Neuronal stem cell (in vitro differentiated cells): Measurements from ENCODE around the gene WTIP.

Experiments
- DNase-seq: peaks from one replicate; pipeline ENCODE4 v3.0.0-alpha.2; 2013; ENCODE audit warnings: low spot score
- H2AFZ ChIP-seq: one replicate; pipeline ENCODE4 v1.6.1; 2013; ENCODE audit warnings: mild to moderate bottlenecking, low read length, inconsistent platforms
- H2AK5ac ChIP-seq: 2 replicates; pipeline ENCODE4 v1.6.1; 2013; ENCODE audit warnings: low read depth, mild to moderate bottlenecking, inconsistent platforms, low read length, moderate library complexity, mixed read lengths
- H2BK120ac ChIP-seq: 2 replicates; pipeline ENCODE4 v1.6.1; 2013; ENCODE audit warnings: low read depth, mild to moderate bottlenecking, inconsistent platforms, low read length, moderate library complexity, mixed read lengths
- H2BK12ac ChIP-seq: one replicate; pipeline ENCODE4 v1.6.1; 2013; ENCODE audit warnings: low read length, inconsistent platforms
- H2BK15ac ChIP-seq: 2 replicates; pipeline ENCODE4 v1.6.1; 2013; ENCODE audit warnings: mild to moderate bottlenecking, low read length, inconsistent platforms, mixed read lengths
- H2BK5ac ChIP-seq: one replicate; pipeline ENCODE4 v1.6.1; 2013; ENCODE audit warnings: inconsistent platforms, mild to moderate bottlenecking, low read length, moderate library complexity
- H3K14ac ChIP-seq: one replicate; pipeline ENCODE4 v1.6.1; 2013; ENCODE audit warnings: low read length, inconsistent platforms
- H3K18ac ChIP-seq: 2 replicates; pipeline ENCODE4 v1.6.1; 2013; ENCODE audit warnings: low read length, inconsistent platforms
- H3K23ac ChIP-seq: 2 replicates; pipeline ENCODE4 v1.6.1; 2013; ENCODE audit warnings: low read depth, mild to moderate bottlenecking, mixed read lengths, low read length, inconsistent platforms; ENCODE audit not compliant: poor library complexity
- H3K27ac ChIP-seq: replicated peaks from 3 replicates; pipeline ENCODE4 v1.5.1; 2013; ENCODE audit warnings: low read length, inconsistent platforms
- H3K27me3 ChIP-seq, 3 experiments: 2 replicates each; pipeline ENCODE4 v1.6.1; 2013; ENCODE audit warnings: low read length in 3 of 3, mild to moderate bottlenecking in 2 of 3, inconsistent platforms in 1 of 3, low read depth in 1 of 3, mixed read lengths in 1 of 3, moderate library complexity in 1 of 3; ENCODE audit not compliant: control insufficient read depth in 3 of 3, insufficient read depth in 3 of 3
- H3K36me3 ChIP-seq, 2 donors: replicated peaks in 1 of 2; 2 replicates each; pipeline ENCODE4 v1.6.1; 2013; ENCODE audit warnings: low read length in 2 of 2; ENCODE audit not compliant: control insufficient read depth in 2 of 2, insufficient read depth in 2 of 2
- H3K4ac ChIP-seq: 2 replicates; pipeline ENCODE4 v1.6.1; 2013; ENCODE audit warnings: inconsistent platforms, mild to moderate bottlenecking, low read length, moderate library complexity
- H3K4me1 ChIP-seq, 2 donors: 1 replicate in 1 of 2; 2 replicates in 1 of 2; pipeline ENCODE4 v1.6.1; 2013; ENCODE audit warnings: low read length in 2 of 2, low read depth in 1 of 2; ENCODE audit not compliant: control insufficient read depth in 2 of 2, insufficient read depth in 1 of 2
- H3K4me2 ChIP-seq: one replicate; pipeline ENCODE4 v1.6.1; 2013; ENCODE audit warnings: mild to moderate bottlenecking, low read length, inconsistent platforms; ENCODE audit not compliant: insufficient read depth, poor library complexity, severe bottlenecking
- H3K4me3 ChIP-seq, 2 donors: 2 replicates each; pipeline ENCODE4 v1.5.1; 2013; ENCODE audit warnings: low read length in 2 of 2, mild to moderate bottlenecking in 2 of 2, inconsistent platforms in 1 of 2, moderate library complexity in 1 of 2
- H3K79me1 ChIP-seq: one replicate; pipeline ENCODE4 v1.6.1; 2013; ENCODE audit warnings: low read depth, mild to moderate bottlenecking, inconsistent platforms, low read length, moderate library complexity
- H3K9ac ChIP-seq: one replicate; pipeline ENCODE4 v1.6.1; 2013; ENCODE audit warnings: mild to moderate bottlenecking, low read depth, low read length, inconsistent platforms; ENCODE audit not compliant: poor library complexity
- H3K9me3 ChIP-seq, 2 donors: replicated peaks in 1 of 2; 2 replicates each; pipeline versions ENCODE3 to v1.6.1; 2013; ENCODE audit warnings: low read length in 2 of 2, mild to moderate bottlenecking in 2 of 2, inconsistent platforms in 1 of 2, low read depth in 1 of 2, mixed read lengths in 1 of 2, moderate library complexity in 1 of 2; ENCODE audit not compliant: control insufficient read depth in 2 of 2, insufficient read depth in 1 of 2
- H4K8ac ChIP-seq: one replicate; pipeline ENCODE4 v1.6.1; 2013; ENCODE audit warnings: low read depth, mild to moderate bottlenecking, inconsistent platforms, low read length, moderate library complexity
- H4K91ac ChIP-seq: one replicate; pipeline ENCODE4 v1.6.1; 2013; ENCODE audit warnings: low read length, low read depth, mild to moderate bottlenecking, inconsistent platforms; ENCODE audit not compliant: poor library complexity
- WGBS, 2 donors: extraction: QIAGEN DNeasy Blood & Tissue Kit; methylation state at CpG; one replicate each; pipeline ENCODE4 v1.1.7; 2013; ENCODE audit warnings: missing lambda C conversion rate in 2 of 2, mixed read lengths in 1 of 2; ENCODE audit not compliant: insufficient read length in 2 of 2, insufficient replicate concordance in 1 of 2; ENCODE audit errors: extremely low coverage in 2 of 2; 5-methylcytosine and 5-hydroxymethylcytosine counted together

WTIP gene

DNA sequence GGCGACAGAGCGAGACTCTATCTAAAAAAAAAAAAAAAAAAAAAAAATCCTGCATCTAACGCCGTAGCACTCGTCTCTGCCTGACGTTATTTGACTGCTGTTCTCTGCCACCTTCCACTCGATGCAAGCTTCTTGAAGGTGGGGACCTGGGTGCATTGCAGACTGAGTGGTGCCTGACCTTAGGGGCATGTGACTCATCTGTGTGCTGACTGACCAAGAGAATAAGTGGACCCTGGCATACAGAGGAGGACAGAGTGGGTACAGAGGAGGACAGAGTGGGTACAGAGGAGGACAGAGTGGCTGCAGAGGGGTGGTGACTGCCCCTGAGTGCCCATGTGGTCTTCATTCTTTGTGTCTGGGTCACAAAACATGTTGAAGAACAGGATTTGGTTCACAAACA is 7.6 kb downstream of the WTIP start:
- Histone ChIP-seq H3K36me3 (peaks cover 23 to 83% of the 10 kb centered on the region in 2 donors), H3K4me2 (no peak overlapping the region), H2BK5ac (no peak overlapping the region), H4K8ac (no peak overlapping the region), H2BK15ac (no peak overlapping the region), H3K79me1 (peaks cover 24% of the 10 kb centered on the region), H3K18ac (no peak overlapping the region), H3K23ac (peak overlapping the region; percentile 44), H2AFZ (no peak overlapping the region), H2AK5ac (no peak overlapping the region), H3K27me3 (no peaks in the 10 kb centered on the region), H3K27ac (no peak overlapping the region), H3K14ac (no peak overlapping the region), H4K91ac (no peak overlapping the region), H2BK12ac (no peak overlapping the region), H2BK120ac (no peak overlapping the region), H3K9me3 (no peaks in the 10 kb centered on the region), H3K4ac (no peak overlapping the region), H3K4me1 (peaks cover 0 to 3% of the 10 kb centered on the region in 2 donors), H3K9ac (no peak overlapping the region), H3K4me3 (no peak overlapping the region)
- no CpG with 5 or more reads among the region's 7 CpGs for WGBS, 2 donors
- no peak for DNase-seq

DNA sequence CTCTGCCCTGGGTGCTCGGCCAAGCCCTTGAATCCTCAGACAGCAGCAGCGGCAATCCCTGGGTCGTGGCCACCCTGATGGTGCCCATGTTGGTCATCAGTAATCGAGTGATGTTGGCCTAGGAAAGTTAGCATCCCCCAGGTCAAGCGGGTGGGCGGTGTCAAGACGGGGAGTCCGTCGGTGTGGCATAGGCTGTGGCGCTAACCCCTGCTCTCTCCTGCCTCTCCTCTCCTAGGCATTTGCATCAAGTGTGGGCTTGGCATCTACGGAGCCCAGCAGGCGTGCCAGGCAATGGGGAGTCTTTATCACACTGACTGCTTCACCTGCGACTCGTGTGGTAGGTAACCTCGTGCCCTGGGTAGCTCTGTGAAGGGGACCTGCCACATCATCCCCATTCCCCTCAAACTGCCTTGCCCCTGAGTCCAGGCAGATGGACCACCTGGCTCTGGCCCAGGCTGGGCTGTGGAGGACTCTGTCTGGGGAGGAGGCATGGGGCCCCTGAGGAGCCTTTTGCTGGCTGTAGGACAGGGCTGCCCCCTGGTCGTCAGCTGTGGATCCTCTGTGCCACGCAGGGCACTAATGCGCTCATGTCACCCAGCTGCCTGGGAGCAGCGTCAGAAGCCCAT is 8.7 kb downstream of the WTIP start:
- no peaks in the 10 kb centered on the region for H3K9me3 ChIP-seq
- H2BK15ac ChIP-seq: no peak overlapping the region
- H2BK120ac ChIP-seq: no peak overlapping the region
- no peak overlapping the region for H3K4me3 ChIP-seq
- H3K23ac ChIP-seq: peak overlapping the region; percentile 29
- no peak overlapping the region for H3K14ac ChIP-seq
- DNase-seq: no peak
- no peak overlapping the region for H4K91ac ChIP-seq
- H3K9ac ChIP-seq: no peak overlapping the region
- no peak overlapping the region for H4K8ac ChIP-seq
- H2BK12ac ChIP-seq: no peak overlapping the region
- peaks cover 0 to 1% of the 10 kb centered on the region in 2 donors for H3K4me1 ChIP-seq
- no peak overlapping the region for H3K18ac ChIP-seq
- H2BK5ac ChIP-seq: no peak overlapping the region
- H2AK5ac ChIP-seq: no peak overlapping the region
- H3K79me1 ChIP-seq: peaks cover 25% of the 10 kb centered on the region
- no peak overlapping the region for H3K27ac ChIP-seq
- H3K4me2 ChIP-seq: no peak overlapping the region
- no CpG with 5 or more reads among the region's 19 CpGs for WGBS, 2 donors
- H3K27me3 ChIP-seq: no peaks in the 10 kb centered on the region
- no peak overlapping the region for H2AFZ ChIP-seq
- H3K4ac ChIP-seq: no peak overlapping the region
- peaks cover 31 to 83% of the 10 kb centered on the region in 2 donors for H3K36me3 ChIP-seq

DNA sequence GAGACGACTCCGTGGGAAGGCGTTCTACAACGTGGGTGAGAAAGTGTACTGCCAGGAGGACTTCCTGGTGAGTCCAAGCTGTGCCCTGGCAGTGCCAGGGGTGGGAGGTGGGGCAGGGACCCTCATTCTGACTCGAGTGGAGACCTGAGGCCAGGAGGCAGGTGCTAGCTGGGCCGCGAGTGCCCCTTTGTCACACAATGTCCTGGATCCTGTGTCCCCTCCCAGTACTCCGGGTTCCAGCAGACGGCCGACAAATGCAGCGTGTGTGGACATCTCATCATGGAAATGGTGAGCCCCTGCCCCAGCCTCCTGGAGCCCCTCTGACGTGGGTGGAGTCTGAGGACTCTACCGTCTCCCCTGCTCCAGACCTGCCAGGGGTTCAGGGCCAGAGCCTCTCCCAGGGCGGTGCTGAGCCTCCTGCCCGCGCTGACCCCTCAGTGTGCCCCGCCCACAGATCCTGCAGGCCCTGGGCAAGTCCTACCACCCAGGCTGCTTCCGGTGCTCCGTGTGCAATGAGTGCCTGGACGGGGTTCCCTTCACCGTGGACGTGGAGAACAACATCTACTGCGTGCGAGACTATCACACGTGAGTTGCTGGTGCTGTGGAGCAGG is 11.6 kb downstream of the WTIP start:
- H3K4me3 ChIP-seq: no peak overlapping the region
- no peaks in the 10 kb centered on the region for H3K9me3 ChIP-seq
- no peak overlapping the region for H2AK5ac ChIP-seq
- no peak overlapping the region for H3K27ac ChIP-seq
- H3K36me3 ChIP-seq: peaks cover 47 to 87% of the 10 kb centered on the region in 2 donors
- peak overlapping the region; percentile 60 for H3K9ac ChIP-seq
- no peak overlapping the region for H3K4ac ChIP-seq
- no peak overlapping the region for H3K18ac ChIP-seq
- no peak overlapping the region for H2AFZ ChIP-seq
- H4K8ac ChIP-seq: no peak overlapping the region
- peak overlapping the region; percentile 56 for H3K14ac ChIP-seq
- H3K4me2 ChIP-seq: peak overlapping the region; percentile 11
- H3K27me3 ChIP-seq: no peaks in the 10 kb centered on the region
- H2BK12ac ChIP-seq: no peak overlapping the region
- no peak overlapping the region for H4K91ac ChIP-seq
- H3K4me1 ChIP-seq: no peaks in the 10 kb centered on the region
- no peak overlapping the region for H2BK15ac ChIP-seq
- DNase-seq: no peak
- H2BK5ac ChIP-seq: no peak overlapping the region
- WGBS, 2 donors: no CpG with 5 or more reads among the region's 25 CpGs
- H2BK120ac ChIP-seq: no peak overlapping the region
- H3K23ac ChIP-seq: no peak overlapping the region
- H3K79me1 ChIP-seq: peaks cover 15% of the 10 kb centered on the region

DNA sequence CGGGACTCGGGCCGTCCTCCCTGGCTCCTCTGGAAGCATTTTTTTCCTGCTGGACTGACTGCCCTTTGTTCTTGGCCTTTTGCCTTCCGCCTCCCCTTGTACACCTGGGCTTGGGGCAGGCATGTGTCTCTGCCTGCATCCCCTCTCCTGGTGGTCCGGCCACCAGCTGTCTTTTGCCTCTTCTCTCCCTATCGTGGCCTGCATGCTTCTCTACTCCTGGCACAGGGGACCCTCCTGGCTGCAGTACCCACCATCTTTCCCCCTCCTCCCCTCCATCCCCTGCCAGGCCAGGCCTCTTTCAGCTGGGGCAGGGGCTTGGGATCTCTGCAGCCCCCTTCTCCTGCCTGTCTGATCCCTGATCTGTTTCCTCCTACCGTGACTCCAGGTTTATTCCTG is 12.1 kb downstream of the WTIP start:
- no peak overlapping the region for H2BK15ac ChIP-seq
- H3K36me3 ChIP-seq: peaks cover 49 to 85% of the 10 kb centered on the region in 2 donors
- H3K4ac ChIP-seq: no peak overlapping the region
- no peak overlapping the region for H3K9ac ChIP-seq
- no peak overlapping the region for H3K18ac ChIP-seq
- peak overlapping the region; percentile 11 for H3K4me2 ChIP-seq
- no peak overlapping the region for H3K4me3 ChIP-seq
- peaks cover 15% of the 10 kb centered on the region for H3K79me1 ChIP-seq
- no peak overlapping the region for H3K23ac ChIP-seq
- no peak overlapping the region for H2BK12ac ChIP-seq
- no peak overlapping the region for H2BK5ac ChIP-seq
- no peak overlapping the region for H2AFZ ChIP-seq
- no peaks in the 10 kb centered on the region for H3K4me1 ChIP-seq
- H3K27ac ChIP-seq: no peak overlapping the region
- H4K91ac ChIP-seq: no peak overlapping the region
- no peak overlapping the region for H2BK120ac ChIP-seq
- WGBS, 2 donors: no CpG with 5 or more reads among the region's 7 CpGs
- H2AK5ac ChIP-seq: no peak overlapping the region
- no peaks in the 10 kb centered on the region for H3K27me3 ChIP-seq
- DNase-seq: no peak
- no peaks in the 10 kb centered on the region for H3K9me3 ChIP-seq
- H3K14ac ChIP-seq: peak overlapping the region; percentile 56
- no peak overlapping the region for H4K8ac ChIP-seq
